Measurements from ENCODE around the gene PITPNB. TPM values are rescaled to one million over a fixed set of nuclear protein-coding genes. Genes with fewer than 3 reads are reported as not detected.
A peak's percentile ranks its signal among the peaks of the same experiment; 100 is the strongest.

The PITPNB gene
- 10 to 100 TPM; 73.3 to 78.4 TPM for total RNA-seq

DNA sequence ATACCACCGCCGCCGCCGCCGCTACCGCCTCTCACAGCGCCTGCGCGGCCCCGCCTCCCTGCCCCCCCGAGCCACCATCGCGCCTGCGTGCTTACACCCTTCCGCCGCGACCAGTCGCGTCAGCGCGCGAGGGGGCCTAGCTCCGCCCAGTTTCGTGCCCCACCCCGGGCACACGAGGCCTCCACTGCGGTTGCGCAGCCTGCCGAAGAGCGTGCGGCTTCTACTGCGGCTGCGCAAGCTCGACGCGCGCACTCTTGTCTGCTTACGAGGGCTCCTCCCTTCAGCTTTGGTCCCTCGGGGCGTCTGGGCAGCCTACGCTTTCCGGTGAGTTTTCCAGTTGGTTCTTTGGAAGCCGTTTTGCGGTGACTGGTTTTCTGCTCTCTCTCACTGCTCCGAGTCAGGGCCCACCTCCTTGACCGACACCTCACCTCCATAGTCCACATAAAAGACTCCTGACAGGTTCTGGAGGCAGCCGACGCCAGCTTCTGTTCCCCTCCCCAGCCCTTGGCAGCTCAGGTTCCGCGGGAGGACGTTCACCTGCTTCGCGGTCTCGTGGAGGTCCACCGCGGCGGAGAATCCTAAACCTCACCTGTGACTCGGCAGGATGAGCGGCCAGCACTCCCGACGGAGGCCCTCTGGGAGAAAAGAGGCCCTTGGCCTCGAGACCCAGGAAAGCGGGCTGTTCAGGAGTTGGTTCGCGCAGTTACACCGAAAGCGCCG lies at the start of gene PITPNB:
PITPNB (minus strand) TSS at position 35 of the 720 bp plus-strand sequence. CDS start 65 bp downstream, outside the sequence.
- Mint-ChIP-seq H3K27ac (peak within 1 kb of the TSS; percentile 97), H3K9me3 (no peaks in the 10 kb centered on the region), H3K4me1 (peaks cover 46% of the 10 kb centered on the region), H3K27me3 (no peaks in the 10 kb centered on the region), H3K36me3 (peaks cover 23% of the 10 kb centered on the region), H3K4me3 (peak within 1 kb of the TSS; percentile 98)
- ATAC-seq (ENCODE audit: low read depth): peak; percentile 93
- peak; percentile 100 for DNase-seq
- POLR2A ChIA-PET: interaction anchor here (0.6 to 2.2 kb wide), 11 partner anchors 15 to 1246 kb away, joined by 3 to 9 read pairs (median 3); no protein-coding TSS in a partner anchor

DNA sequence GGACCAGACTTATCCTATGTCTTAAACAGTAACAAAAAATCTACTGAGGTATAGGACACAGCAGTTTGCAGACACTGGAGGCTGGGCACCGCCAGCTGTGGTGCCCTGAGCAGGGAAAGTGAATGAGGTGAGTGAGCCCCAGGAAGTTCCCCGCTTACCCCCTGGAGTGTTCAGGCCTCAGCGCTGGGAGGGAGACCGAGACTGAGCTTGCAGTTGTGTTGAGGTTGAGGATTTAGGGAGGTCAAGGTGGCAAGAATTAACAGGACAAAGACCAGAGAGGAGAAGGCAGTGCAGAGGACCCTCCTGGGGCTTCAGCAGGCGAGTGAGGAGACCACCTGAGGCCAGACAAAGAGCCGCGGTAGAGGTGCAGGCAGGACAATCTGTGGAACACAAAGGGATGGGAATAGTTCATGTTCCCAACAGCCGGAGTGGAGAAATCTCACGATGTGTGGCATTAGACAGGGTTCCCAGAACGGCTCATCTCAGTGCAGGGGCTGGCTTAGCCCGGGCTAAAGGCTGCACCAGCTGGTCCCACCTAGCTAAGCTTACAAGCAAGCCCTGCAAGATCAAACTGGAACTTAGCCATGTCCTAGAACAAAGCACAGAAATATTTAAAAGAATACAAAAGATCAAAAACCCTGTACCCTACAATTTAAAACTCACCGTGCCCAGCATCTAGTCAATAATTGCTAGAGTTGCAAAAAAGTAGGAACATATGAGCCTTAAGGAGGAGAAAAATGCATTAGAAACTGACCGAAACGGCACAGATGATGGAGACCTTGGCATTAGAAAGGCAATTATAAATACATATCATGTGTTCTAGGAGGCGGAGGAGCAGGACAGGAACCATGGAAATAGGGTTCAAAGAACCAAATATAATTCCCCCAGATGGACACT lies 47.4 kb upstream of the PITPNB start:
- ATAC-seq (ENCODE audit: low read depth) (no peak), DNase-seq (no peak)
- Mint-ChIP-seq H3K9me3 (peaks cover 2% of the 10 kb centered on the region), H3K36me3 (peaks cover 8% of the 10 kb centered on the region), H3K4me3 (no peak overlapping the region), H3K27me3 (no peaks in the 10 kb centered on the region), H3K4me1 (peaks cover 6% of the 10 kb centered on the region), H3K27ac (no peak overlapping the region)
- POLR2A ChIA-PET: no interaction called here

DNA sequence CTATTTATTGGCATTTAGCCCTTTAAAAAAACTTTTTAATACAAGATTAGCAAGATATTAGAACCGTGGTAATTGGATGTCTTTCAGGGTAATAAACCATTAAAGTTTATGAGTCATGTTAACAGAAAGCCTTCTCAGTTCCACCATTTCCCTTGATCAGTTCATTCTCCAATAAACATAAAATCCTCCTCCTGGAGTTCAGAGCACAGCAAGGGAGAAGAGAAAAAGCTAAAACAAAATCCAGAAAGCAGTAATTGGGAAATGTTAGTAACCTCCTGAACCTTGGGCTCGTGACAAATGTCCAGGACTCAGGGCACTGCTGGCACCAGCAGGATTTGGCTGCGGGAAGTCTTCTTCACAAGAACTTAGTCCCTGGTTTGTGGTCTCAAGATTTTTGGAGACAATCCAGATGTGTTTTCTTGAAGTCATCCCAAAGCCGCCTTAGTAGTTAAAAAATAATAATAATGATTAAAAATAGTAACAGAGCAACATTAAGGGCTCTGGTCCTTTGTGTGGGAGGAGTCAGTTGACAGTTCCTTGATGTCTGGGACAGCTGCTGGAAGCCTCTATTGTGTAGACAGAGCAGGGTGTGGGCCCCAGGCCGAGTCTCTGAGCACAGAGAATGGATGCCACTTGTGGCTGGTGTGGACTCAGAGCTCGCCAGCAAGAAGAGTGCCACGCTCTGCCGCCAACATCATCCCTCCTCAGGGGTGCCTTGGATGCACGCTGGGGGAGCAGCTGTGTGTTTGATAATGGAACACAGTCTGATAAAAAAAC lies 43.4 kb upstream of the PITPNB start:
- POLR2A ChIA-PET: interaction anchor here (0.6 kb wide), 1 partner anchor 53 kb away, joined by 5 read pairs; no protein-coding TSS in a partner anchor
- no peaks in the 10 kb centered on the region for H3K36me3 Mint-ChIP-seq
- H3K4me3 Mint-ChIP-seq: no peak overlapping the region
- peaks cover 2% of the 10 kb centered on the region for H3K4me1 Mint-ChIP-seq
- no peaks in the 10 kb centered on the region for H3K27me3 Mint-ChIP-seq
- H3K27ac Mint-ChIP-seq: no peak overlapping the region
- DNase-seq (no peak), ATAC-seq (ENCODE audit: low read depth) (no peak)
- H3K9me3 Mint-ChIP-seq: no peaks in the 10 kb centered on the region

DNA sequence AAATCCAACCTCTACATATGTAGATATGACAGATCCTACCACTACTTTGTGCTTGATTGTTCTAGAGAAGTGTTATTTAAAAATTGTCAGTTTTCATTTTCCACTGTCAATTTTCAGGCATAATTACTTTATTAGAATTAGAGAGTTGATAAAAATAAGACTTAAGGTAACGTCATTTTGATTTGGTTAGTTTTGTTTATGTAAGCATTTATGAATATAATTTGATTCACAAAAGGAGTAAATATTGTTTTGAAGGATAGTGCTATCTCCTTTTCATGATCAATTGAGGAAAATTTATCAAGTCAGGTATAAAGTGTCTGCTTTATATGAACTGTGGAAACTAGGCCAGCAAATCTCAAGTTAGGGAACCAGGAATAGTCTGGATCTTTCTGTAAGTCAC lies 42.6 kb upstream of the PITPNB start:
- DNase-seq (no peak), ATAC-seq (ENCODE audit: low read depth) (no peak)
- H3K4me3 Mint-ChIP-seq: no peak overlapping the region
- peaks cover 2% of the 10 kb centered on the region for H3K4me1 Mint-ChIP-seq
- no peaks in the 10 kb centered on the region for H3K9me3 Mint-ChIP-seq
- H3K36me3 Mint-ChIP-seq: no peaks in the 10 kb centered on the region
- POLR2A ChIA-PET: no interaction called here
- H3K27ac Mint-ChIP-seq: no peak overlapping the region
- H3K27me3 Mint-ChIP-seq: no peaks in the 10 kb centered on the region

DNA sequence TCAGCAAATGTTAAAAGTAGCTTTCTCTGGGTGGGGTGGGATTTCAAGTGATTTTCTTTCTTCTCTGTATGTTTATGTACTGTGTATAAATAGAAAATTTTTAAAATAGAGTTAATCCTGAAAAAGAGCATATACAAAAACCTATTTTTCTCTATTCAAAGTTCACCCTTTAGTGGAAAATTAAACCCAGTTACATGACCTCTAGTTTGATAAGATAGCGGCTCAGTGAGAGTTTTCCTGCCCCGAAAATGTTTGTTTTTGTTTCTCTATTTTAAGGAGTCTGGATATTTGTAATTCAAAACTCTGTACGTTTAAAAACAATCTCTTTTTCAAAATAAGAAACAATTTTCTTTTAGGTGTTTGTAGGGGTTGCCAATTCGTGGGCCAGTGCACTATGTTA lies 42.1 kb upstream of the PITPNB start:
- ATAC-seq (ENCODE audit: low read depth) (no peak), DNase-seq (no peak)
- H3K9me3 Mint-ChIP-seq: no peaks in the 10 kb centered on the region
- POLR2A ChIA-PET: no interaction called here
- H3K36me3 Mint-ChIP-seq: no peaks in the 10 kb centered on the region
- no peak overlapping the region for H3K4me3 Mint-ChIP-seq
- no peak overlapping the region for H3K27ac Mint-ChIP-seq
- H3K27me3 Mint-ChIP-seq: no peaks in the 10 kb centered on the region
- H3K4me1 Mint-ChIP-seq: peaks cover 2% of the 10 kb centered on the region

DNA sequence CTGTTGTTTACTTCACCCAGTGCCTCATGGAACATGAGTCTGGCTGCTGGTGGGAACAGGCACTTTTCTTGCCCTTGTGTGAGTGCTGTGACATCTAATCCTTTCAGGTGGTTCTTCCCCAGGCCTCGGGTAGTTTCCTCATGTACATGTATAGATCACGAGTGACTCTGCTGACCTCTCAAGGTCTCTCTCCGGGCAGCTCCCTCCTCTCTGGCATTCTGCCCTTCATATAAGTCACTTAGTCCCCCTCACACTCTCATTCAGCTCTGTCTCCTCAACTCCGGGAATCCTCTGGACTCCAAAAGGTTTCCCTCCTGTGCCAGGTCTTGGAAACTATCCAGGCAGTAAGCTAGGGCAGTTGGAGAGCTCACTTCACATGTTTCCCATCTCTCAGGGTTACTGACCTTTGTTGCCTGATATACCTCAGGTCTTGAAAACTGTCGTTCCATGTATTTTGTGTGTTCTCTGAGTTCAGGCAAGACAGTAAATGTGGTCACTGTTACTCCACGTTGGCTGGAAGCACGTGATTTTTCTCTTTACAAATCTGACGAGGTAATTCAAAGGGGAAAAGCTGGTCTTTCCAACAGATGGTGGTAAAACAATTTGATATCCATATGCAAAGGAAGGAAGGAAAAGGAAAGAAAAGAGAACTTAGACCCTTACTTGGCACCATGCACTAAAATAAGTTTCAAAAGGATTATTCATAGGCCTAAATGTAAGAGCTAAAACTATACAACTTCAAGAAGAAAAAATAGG lies 40.5 kb upstream of the PITPNB start:
- peaks cover 2% of the 10 kb centered on the region for H3K4me1 Mint-ChIP-seq
- POLR2A ChIA-PET: interaction anchor here (1.5 kb wide), 1 partner anchor 40 kb away, joined by 3 read pairs; the partner anchor contains the start of gene PITPNB
- DNase-seq (no peak), ATAC-seq (ENCODE audit: low read depth) (no peak)
- H3K36me3 Mint-ChIP-seq: no peaks in the 10 kb centered on the region
- H3K27ac Mint-ChIP-seq: no peak overlapping the region
- no peaks in the 10 kb centered on the region for H3K9me3 Mint-ChIP-seq
- no peaks in the 10 kb centered on the region for H3K27me3 Mint-ChIP-seq
- no peak overlapping the region for H3K4me3 Mint-ChIP-seq

DNA sequence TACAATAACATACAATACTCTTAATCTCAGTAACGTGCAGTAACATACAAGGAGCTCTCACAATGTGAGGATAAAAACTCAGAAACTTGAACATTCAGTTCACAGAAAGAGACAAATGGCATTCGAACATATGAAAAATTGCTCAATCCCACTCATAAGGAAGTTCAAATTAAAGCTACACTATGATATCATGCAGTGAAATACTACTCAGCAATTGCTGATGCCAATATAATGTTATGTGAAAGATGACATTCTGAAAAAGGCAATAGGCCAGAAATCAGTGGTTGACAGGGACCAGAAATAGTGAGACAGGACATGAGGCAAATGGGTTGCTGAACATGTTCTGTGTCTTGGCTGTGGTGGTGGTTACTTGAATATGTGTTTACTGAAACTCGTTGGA lies 33.7 kb upstream of the PITPNB start:
- ATAC-seq (ENCODE audit: low read depth) (no peak), DNase-seq (no peak)
- Mint-ChIP-seq H3K4me1 (no peaks in the 10 kb centered on the region), H3K9me3 (no peaks in the 10 kb centered on the region), H3K27me3 (no peaks in the 10 kb centered on the region), H3K27ac (no peak overlapping the region), H3K4me3 (no peak overlapping the region), H3K36me3 (peaks cover 3% of the 10 kb centered on the region)
- POLR2A ChIA-PET: no interaction called here

DNA sequence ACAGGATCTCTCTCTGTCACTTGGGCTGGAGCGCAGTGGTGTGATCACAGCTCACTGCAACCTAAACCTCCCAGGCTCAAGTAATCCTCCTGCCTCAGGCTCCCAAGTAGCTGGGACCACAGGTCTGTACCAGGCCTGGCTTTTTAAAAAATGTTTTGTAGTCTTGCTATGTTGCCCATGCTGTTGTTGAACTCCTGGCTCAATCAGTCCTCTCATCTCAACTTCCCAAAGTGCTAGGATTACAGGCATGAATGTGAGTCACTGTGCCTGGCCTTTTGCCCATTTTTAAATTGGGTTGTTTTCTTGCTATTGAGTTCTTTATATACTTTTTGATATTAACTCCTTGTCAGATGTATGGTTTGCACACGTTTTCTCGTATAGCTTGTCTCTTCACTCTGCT lies 33.0 kb upstream of the PITPNB start:
- DNase-seq (no peak), ATAC-seq (ENCODE audit: low read depth) (no peak)
- Mint-ChIP-seq H3K36me3 (peaks cover 3% of the 10 kb centered on the region), H3K4me3 (no peak overlapping the region), H3K9me3 (no peaks in the 10 kb centered on the region), H3K27ac (no peak overlapping the region), H3K27me3 (no peaks in the 10 kb centered on the region), H3K4me1 (no peaks in the 10 kb centered on the region)
- POLR2A ChIA-PET: no interaction called here

DNA sequence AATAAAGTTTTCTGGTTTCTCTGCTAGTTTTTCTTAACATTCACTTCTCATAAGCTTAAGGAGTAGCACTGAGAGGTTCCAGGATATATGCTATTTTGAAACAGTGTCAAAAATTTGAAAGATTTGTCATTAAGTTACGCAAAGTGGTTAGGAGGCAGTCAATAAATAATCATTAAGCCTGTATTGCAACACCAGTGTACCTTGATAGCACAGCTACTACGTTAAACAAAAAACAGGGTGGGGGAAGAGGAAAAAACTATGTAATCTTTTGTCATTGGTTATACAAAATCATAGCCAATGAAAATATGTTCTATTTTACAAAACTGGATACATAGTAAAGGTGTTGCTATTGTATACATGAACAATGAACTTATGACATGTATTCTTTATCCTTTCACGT lies 30.4 kb upstream of the PITPNB start:
- no peak for ATAC-seq (ENCODE audit: low read depth)
- Mint-ChIP-seq H3K27ac (no peak overlapping the region), H3K36me3 (peaks cover 3% of the 10 kb centered on the region), H3K4me1 (no peaks in the 10 kb centered on the region), H3K4me3 (no peak overlapping the region), H3K27me3 (no peaks in the 10 kb centered on the region), H3K9me3 (no peaks in the 10 kb centered on the region)
- no peak for DNase-seq
- POLR2A ChIA-PET: no interaction called here

DNA sequence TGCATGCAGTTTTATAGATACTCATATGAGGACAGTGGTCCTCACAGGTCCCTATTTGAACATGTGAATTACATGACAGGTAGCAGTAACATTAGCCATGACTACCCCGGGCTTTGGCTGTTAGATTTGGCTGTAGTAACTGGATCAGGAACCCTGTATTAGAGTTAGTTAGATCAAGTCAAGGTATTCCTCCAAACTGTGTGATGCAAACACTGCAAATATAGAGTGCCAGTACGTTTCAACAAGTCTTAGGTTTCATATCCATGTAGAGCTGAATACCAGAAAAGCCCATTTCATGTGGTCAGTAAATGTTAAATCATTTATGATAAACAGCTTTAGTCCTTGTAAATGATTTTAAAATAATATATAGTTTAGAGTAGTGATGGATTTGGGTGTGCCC lies 29.5 kb upstream of the PITPNB start:
- ATAC-seq (ENCODE audit: low read depth): no peak
- H3K27ac Mint-ChIP-seq: no peak overlapping the region
- POLR2A ChIA-PET: no interaction called here
- H3K36me3 Mint-ChIP-seq: peaks cover 3% of the 10 kb centered on the region
- H3K9me3 Mint-ChIP-seq: no peaks in the 10 kb centered on the region
- no peaks in the 10 kb centered on the region for H3K27me3 Mint-ChIP-seq
- H3K4me1 Mint-ChIP-seq: no peaks in the 10 kb centered on the region
- DNase-seq: no peak
- no peak overlapping the region for H3K4me3 Mint-ChIP-seq

DNA sequence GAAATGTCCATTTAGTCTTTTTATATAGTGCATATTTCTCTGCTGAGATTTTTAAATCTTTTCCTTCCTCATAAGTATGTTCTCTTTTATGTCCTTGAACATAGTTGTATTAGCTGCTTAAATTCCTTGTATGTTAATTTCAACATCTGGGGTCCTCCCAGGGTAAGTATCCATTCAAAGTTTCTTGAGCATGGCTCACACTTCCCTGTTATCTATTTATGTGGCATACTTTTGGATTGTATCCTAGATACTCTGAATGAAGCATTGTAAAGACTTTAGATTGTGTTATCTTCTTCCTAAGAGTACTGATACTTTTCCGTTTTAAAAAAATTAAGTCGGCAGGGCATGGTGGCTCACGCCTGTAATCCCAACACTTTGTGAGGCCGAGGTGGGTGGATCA lies 28.4 kb upstream of the PITPNB start:
- Mint-ChIP-seq H3K9me3 (no peaks in the 10 kb centered on the region), H3K4me1 (no peaks in the 10 kb centered on the region), H3K27me3 (no peaks in the 10 kb centered on the region), H3K27ac (no peak overlapping the region), H3K36me3 (peaks cover 3% of the 10 kb centered on the region), H3K4me3 (no peak overlapping the region)
- POLR2A ChIA-PET: no interaction called here
- ATAC-seq (ENCODE audit: low read depth) (no peak), DNase-seq (no peak)

DNA sequence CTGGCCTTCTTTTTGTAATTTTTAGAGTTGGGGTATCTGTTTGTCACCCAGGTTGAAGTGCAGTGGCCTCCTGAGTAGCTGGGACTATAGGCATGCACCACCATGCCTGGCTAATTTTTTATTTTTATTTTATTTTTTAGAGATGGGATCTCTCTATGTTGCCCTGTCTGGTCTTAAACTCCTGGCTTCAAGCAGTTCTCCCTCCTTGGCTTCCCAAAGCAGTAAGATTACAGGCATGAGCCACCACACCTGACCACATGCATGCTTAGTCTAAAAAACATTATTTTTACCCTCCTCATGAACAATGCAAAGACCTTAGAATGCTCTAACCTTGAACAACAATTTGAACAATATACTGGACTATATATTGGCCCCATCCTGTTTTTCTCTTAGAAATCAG lies 22.1 kb upstream of the PITPNB start:
- Mint-ChIP-seq H3K4me3 (no peak overlapping the region), H3K27me3 (no peaks in the 10 kb centered on the region), H3K9me3 (no peaks in the 10 kb centered on the region), H3K36me3 (peaks cover 4% of the 10 kb centered on the region), H3K4me1 (no peaks in the 10 kb centered on the region), H3K27ac (no peak overlapping the region)
- POLR2A ChIA-PET: no interaction called here
- no peak for DNase-seq
- ATAC-seq (ENCODE audit: low read depth): no peak

DNA sequence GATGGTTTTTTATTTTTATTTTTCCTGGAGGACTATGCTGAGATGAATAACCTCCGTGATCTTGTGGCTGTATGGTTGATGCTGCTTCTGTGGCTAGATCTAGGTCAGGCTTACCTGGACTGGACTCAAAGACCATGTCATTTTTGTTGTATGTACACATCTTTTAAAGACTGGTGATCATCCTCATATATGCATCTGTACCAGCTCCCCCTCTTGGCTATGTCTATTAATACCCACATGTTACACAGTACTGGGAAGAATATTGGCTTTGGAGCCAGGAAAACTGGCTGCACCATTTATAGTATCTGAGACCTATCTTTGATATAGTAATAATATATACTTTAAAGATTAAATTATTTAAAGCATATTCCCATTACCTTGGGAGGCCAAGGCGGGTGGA lies 18.4 kb upstream of the PITPNB start:
- no peak for DNase-seq
- POLR2A ChIA-PET: no interaction called here
- no peak overlapping the region for H3K27ac Mint-ChIP-seq
- ATAC-seq (ENCODE audit: low read depth): no peak
- H3K27me3 Mint-ChIP-seq: no peaks in the 10 kb centered on the region
- H3K4me3 Mint-ChIP-seq: no peak overlapping the region
- H3K9me3 Mint-ChIP-seq: no peaks in the 10 kb centered on the region
- H3K36me3 Mint-ChIP-seq: peaks cover 13% of the 10 kb centered on the region
- peaks cover 2% of the 10 kb centered on the region for H3K4me1 Mint-ChIP-seq
